OCI-LY7 (cell line): ENCODE measurements around the gene DOCK3. TPM values are rescaled to one million over a fixed set of nuclear protein-coding genes. Genes with fewer than 3 reads are reported as not detected.

Experiments used
- Bru-seq: library from RNA; stranded (reverse); fragments of 400-500 nt; gene quantifications from one replicate; lab custom pipeline; 2021; lab: Mats Ljungman, UMichigan
- BruChase-seq, 2 experiments: library from RNA; stranded (reverse); fragments of 400-500 nt; gene quantifications; one replicate each; lab custom pipeline; 2021; lab: Mats Ljungman, UMichigan
- BruUV-seq: library from RNA; stranded (reverse); fragments of 400-500 nt; replicated peaks from 2 replicates; lab custom pipeline; 2021; lab: Mats Ljungman, UMichigan
- CTCF ChIA-PET: fragments of 300-600 bp; sonication (Branson Sonifier 250); formaldehyde crosslinking; loops from one replicate; lab custom pipeline; 2022; ENCODE audit warnings: antibody characterized with exemption; ENCODE audit not compliant: unreplicated experiment; lab: Charles Lee
- POLR2A ChIA-PET: fragments of 300-600 bp; sonication (Branson Sonifier 250); formaldehyde crosslinking; loops from one replicate; lab custom pipeline; 2022; ENCODE audit warnings: antibody characterized with exemption; lab: Charles Lee
- DNase-seq: peaks from one replicate; pipeline ENCODE4 v3.0.0-alpha.2; 2015; ENCODE audit warnings: low spot score
- H2AFZ ChIP-seq: fragments of 200-600 bp; sonication (generic), shearing (Covaris generic); 2 replicates; pipeline ENCODE4 v1.6.1; 2014; ENCODE audit warnings: mild to moderate bottlenecking, antibody characterized with exemption, low read length, moderate library complexity
- H3K27ac ChIP-seq: fragments of 200-600 bp; sonication (generic); 2 replicates; pipeline ENCODE4 v1.5.1; 2014; ENCODE audit warnings: mixed run types, low read depth, mild to moderate bottlenecking, moderate library complexity, low read length, inconsistent platforms; ENCODE audit not compliant: poor library complexity, severe bottlenecking
- H3K36me3 ChIP-seq: fragments of 200-600 bp; sonication (generic); 2 replicates; pipeline ENCODE4 v1.6.1; 2014; ENCODE audit warnings: mild to moderate bottlenecking, antibody characterized with exemption, low read length, moderate library complexity, mixed read lengths; ENCODE audit not compliant: insufficient read depth
- H3K4me1 ChIP-seq: fragments of 200-600 bp; sonication (generic); 2 replicates; pipeline ENCODE4 v1.5.1; 2014; ENCODE audit warnings: mild to moderate bottlenecking, low read length; ENCODE audit not compliant: insufficient read depth, poor library complexity, severe bottlenecking
- H3K4me2 ChIP-seq: fragments of 200-600 bp; sonication (generic); 2 replicates; pipeline ENCODE4 v1.6.1; 2014; ENCODE audit warnings: mild to moderate bottlenecking, low read length
- H3K4me3 ChIP-seq: fragments of 200-600 bp; sonication (generic); 2 replicates; pipeline ENCODE4 v1.5.1; 2014; ENCODE audit warnings: mild to moderate bottlenecking, low read depth, low read length; ENCODE audit not compliant: poor library complexity, severe bottlenecking
- H3K79me2 ChIP-seq: fragments of 200-600 bp; sonication (generic); 2 replicates; pipeline ENCODE4 v1.6.1; 2016; ENCODE audit warnings: low read depth, mild to moderate bottlenecking, low read length, moderate library complexity, mixed read lengths; ENCODE audit not compliant: insufficient read depth
- H3K9me2 ChIP-seq: fragments of 200-600 bp; sonication (generic); 2 replicates; pipeline ENCODE4 v1.6.1; 2016; ENCODE audit warnings: mild to moderate bottlenecking, low read length, mixed read lengths; ENCODE audit not compliant: insufficient read depth
- H3K9me3 ChIP-seq: fragments of 200-600 bp; sonication (generic); 2 replicates; pipeline ENCODE4 v1.6.1; 2014; ENCODE audit warnings: mild to moderate bottlenecking, mixed run types, low read length, mixed read lengths
- H4K20me1 ChIP-seq: fragments of 200-600 bp; sonication (generic); 2 replicates; pipeline ENCODE4 v1.6.1; 2014; ENCODE audit warnings: mild to moderate bottlenecking, antibody characterized with exemption, low read length, moderate library complexity, mixed read lengths; ENCODE audit not compliant: insufficient read depth
- CTCF ChIP-seq: fragments of 200-600 bp; sonication (generic); conservative IDR thresholded peaks from 2 replicates; pipeline ENCODE4 v1.5.1; 2014; ENCODE audit warnings: mild to moderate bottlenecking, antibody characterized with exemption, low read length, moderate library complexity, mixed read lengths
- EZH2phosphoT487 ChIP-seq: fragments of 200-600 bp; sonication (generic); IDR thresholded peaks from 2 replicates; pipeline ENCODE4 v1.6.1; 2018; ENCODE audit warnings: low read depth, borderline replicate concordance, mild to moderate bottlenecking, mixed run types, antibody characterized with exemption, low read length, moderate library complexity, mixed read lengths
- intact Hi-C: fragments of 100-400 bp; cut with micrococcal nuclease; formaldehyde crosslinking; loops from one replicate; pipeline ENCODE4 v1.10.0; 2022; ENCODE audit not compliant: unreplicated experiment
- long read RNA-seq: library from polyadenylated mRNA; stranded (forward); transcript quantifications from one replicate; pipeline ENCODE4 v2.0.0, GENCODE V29; 2022
- total RNA-seq, 2 experiments: library from RNA; depleted of rRNA in 1 of 2; stranded (reverse); fragments of >200 nt in 1 of 2; shearing (Covaris generic) in 1 of 2; gene quantifications; 2 replicates each; pipeline ENCODE4 v1.2.3, GENCODE V29; 2014 to 2022

Gene DOCK3
- total RNA-seq (2014; rRNA removed; shearing (Covaris generic)) (not detected in 2 replicates), total RNA-seq (2022) (not detected in 2 replicates), Bru-seq, nascent RNA (percentile 9 among the genes with signal in this experiment), BruChase-seq, experiment 1, labeled RNA remaining after a 6-hour chase (percentile 12 among the genes with signal in this experiment), BruChase-seq, experiment 2, labeled RNA remaining after a 2-hour chase (percentile 12 among the genes with signal in this experiment)
- long read RNA-seq: 0 reads

- no TSS peak for BruUV-seq
- CTCF ChIA-PET: no interaction called here
- no peaks in the 10 kb centered on the region for H3K9me2 ChIP-seq
- DNase-seq: no peak
- no peaks in the 10 kb centered on the region for H4K20me1 ChIP-seq
- no peaks in the 10 kb centered on the region for H3K36me3 ChIP-seq
- POLR2A ChIA-PET: interaction anchor here (0.6 kb wide), 3 partner anchors 15 to 537 kb away, joined by 4 to 5 read pairs (median 4); no protein-coding TSS in a partner anchor
- no peak within 1 kb of the TSS for H3K4me3 ChIP-seq
- no peak within 1 kb of the TSS for H3K4me2 ChIP-seq
- no peaks in the 10 kb centered on the region for H3K4me1 ChIP-seq
- TF ChIP-seq CTCF: no peak
- no peak for TF ChIP-seq EZH2phosphoT487
- no peaks in the 10 kb centered on the region for H3K9me3 ChIP-seq
- intact Hi-C loops: no loop called here
- H3K79me2 ChIP-seq: no peaks in the 10 kb centered on the region
- no peak within 1 kb of the TSS for H3K27ac ChIP-seq
- H2AFZ ChIP-seq: no peak within 1 kb of the TSS
These were observed at the start of gene DOCK3 for GRCh38 chr3:50674349-50675178. DOCK3 (plus strand) TSS chr3:50674927; CDS start chr3:50675264, 337 bp downstream.

GRCh38 chr3:50625231-50626182 lies 49.2 kb upstream of the DOCK3 start:
- DNase-seq: no peak
- peaks cover 11% of the 10 kb centered on the region for H3K4me1 ChIP-seq
- no peaks in the 10 kb centered on the region for H3K9me3 ChIP-seq
- H2AFZ ChIP-seq: no peak overlapping the region
- TF ChIP-seq EZH2phosphoT487 (no peak), CTCF (no peak)
- H3K9me2 ChIP-seq: no peaks in the 10 kb centered on the region
- H3K27ac ChIP-seq: no peak overlapping the region
- H4K20me1 ChIP-seq: no peaks in the 10 kb centered on the region; the same call in 1 of the 2 replicates
- no peak overlapping the region for H3K4me3 ChIP-seq
- ChIA-PET POLR2A (no interaction called here), CTCF (no interaction called here)
- H3K36me3 ChIP-seq: no peaks in the 10 kb centered on the region
- intact Hi-C loops: no loop called here
- no TSS peak for BruUV-seq
- no peak overlapping the region for H3K4me2 ChIP-seq
- H3K79me2 ChIP-seq: no peaks in the 10 kb centered on the region
